ENCODE measurements around the gene STK32C.

- TF ChIP-seq CTCF (IDR thresholded peaks at IDR 0.05) (no peak), POLR2A (IDR thresholded peaks at IDR 0.05) (no peak), POLR2AphosphoS5 (IDR thresholded peaks at IDR 0.05) (no peak), EP300 (IDR thresholded peaks at IDR 0.05) (no peak)
Observed at GRCh38 chr10:132273966-132274365, 33.8 kb downstream of the STK32C start.

Measured in upper lobe of left lung (tissue), 4 donors.